Left ventricle myocardium inferior (tissue), 1 donor: ENCODE results near the gene SPINK5. TPM values are rescaled to one million over a fixed set of nuclear protein-coding genes. Genes with fewer than 3 reads are reported as not detected.

Experiments used
- DNase-seq: peaks from one replicate; pipeline ENCODE4 v3.0.0-alpha.2; 2020
- H3K27ac ChIP-seq: fragments of 200-600 bp; replicated peaks from 2 replicates; pipeline ENCODE4 v1.8.0; 2021
- H3K27me3 ChIP-seq: fragments of 200-600 bp; 2 replicates; pipeline ENCODE4 v1.8.0; 2021; ENCODE audit warnings: low read depth
- H3K36me3 ChIP-seq: fragments of 200-600 bp; 2 replicates; pipeline ENCODE4 v1.8.0; 2021
- H3K4me1 ChIP-seq: fragments of 200-600 bp; 2 replicates; pipeline ENCODE4 v1.8.0; 2021
- H3K4me3 ChIP-seq: fragments of 200-600 bp; 2 replicates; pipeline ENCODE4 v1.8.0; 2021; ENCODE audit warnings: mild to moderate bottlenecking, moderate library complexity
- H3K9me3 ChIP-seq: fragments of 200-600 bp; replicated peaks from 2 replicates; pipeline ENCODE4 v1.8.0; 2021
- intact Hi-C: fragments of 100-400 bp; cut with micrococcal nuclease; formaldehyde crosslinking; loops from one replicate; pipeline ENCODE4 v1.11.0; 2022
- total RNA-seq: library from RNA; stranded (reverse); fragmentation: NEBNext Ultra II Directional; extraction: Animal tissue kit (Norgen Biotek cat#: 25700); gene quantifications from one replicate; pipeline ENCODE4 v1.2.1, GENCODE V29; 2021
- TF ChIP-seq, protein P1 (sequence below): fragments of 200-600 bp; IDR thresholded peaks from 2 replicates; pipeline ENCODE4 v1.8.0; 2021; ENCODE audit warnings: antibody characterized with exemption, mild to moderate bottlenecking, borderline replicate concordance
- donor health status: DM: no; HTN: yes; CAD: no; lungs with severe emphysema.

The SPINK5 gene
- total RNA-seq, 1 donor from 2014 or later, result 0.47 TPM

DNA sequence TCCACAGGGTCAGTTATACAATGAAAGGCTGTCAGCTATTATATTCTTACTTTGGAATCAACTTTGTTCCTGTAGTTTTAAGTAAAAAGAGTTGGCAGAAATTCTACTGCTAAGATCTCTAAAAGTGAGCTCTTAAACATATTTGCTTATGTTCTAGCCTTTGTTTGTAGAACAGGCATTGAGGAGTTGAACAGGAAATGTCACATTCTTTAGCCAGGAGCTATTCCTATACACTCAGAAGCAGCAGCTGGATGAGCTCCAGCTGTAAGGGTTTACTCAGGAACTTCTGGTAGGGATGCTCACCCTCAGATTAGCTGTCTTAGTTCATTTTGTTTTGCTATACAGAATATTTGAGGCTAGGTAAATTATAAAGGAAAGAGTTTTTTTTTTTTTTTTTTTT, 82.1 kb downstream of the SPINK5 start:
- Histone ChIP-seq H3K36me3 (no peaks in the 10 kb centered on the region), H3K27me3 (no peaks in the 10 kb centered on the region), H3K4me3 (no peak overlapping the region), H3K27ac (peak overlapping the region; percentile 20), H3K9me3 (no peaks in the 10 kb centered on the region), H3K4me1 (peaks cover 5% of the 10 kb centered on the region)
- intact Hi-C loops, result no loop called here
- TF ChIP-seq, protein P1, sequence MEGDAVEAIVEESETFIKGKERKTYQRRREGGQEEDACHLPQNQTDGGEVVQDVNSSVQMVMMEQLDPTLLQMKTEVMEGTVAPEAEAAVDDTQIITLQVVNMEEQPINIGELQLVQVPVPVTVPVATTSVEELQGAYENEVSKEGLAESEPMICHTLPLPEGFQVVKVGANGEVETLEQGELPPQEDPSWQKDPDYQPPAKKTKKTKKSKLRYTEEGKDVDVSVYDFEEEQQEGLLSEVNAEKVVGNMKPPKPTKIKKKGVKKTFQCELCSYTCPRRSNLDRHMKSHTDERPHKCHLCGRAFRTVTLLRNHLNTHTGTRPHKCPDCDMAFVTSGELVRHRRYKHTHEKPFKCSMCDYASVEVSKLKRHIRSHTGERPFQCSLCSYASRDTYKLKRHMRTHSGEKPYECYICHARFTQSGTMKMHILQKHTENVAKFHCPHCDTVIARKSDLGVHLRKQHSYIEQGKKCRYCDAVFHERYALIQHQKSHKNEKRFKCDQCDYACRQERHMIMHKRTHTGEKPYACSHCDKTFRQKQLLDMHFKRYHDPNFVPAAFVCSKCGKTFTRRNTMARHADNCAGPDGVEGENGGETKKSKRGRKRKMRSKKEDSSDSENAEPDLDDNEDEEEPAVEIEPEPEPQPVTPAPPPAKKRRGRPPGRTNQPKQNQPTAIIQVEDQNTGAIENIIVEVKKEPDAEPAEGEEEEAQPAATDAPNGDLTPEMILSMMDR, result no peak
- no peak for DNase-seq

DNA sequence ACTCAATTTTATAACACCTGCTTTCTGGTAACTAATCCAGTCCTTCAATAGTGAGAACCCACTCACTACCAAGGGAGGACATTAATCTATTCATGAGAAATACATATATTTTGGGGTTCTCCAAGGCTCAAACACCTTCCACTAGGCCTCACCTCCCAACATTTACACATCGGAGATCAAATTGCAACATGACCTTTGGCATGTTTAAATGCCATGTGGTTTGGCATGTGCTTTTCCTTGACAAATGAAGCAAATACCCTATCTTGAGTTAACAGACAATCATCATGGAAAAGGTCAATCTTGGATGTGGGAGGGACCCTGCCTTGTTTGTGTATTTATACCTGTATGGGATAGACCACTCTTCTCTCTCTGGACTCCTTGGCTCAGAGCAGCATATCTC, 82.7 kb downstream of the SPINK5 start:
- TF ChIP-seq, protein P1, result no peak
- no peak for DNase-seq
- Histone ChIP-seq H3K4me1 (peaks cover 5% of the 10 kb centered on the region), H3K4me3 (no peak overlapping the region), H3K27me3 (no peaks in the 10 kb centered on the region), H3K27ac (no peak overlapping the region), H3K36me3 (no peaks in the 10 kb centered on the region), H3K9me3 (no peaks in the 10 kb centered on the region)
- intact Hi-C loops, result no loop called here

DNA sequence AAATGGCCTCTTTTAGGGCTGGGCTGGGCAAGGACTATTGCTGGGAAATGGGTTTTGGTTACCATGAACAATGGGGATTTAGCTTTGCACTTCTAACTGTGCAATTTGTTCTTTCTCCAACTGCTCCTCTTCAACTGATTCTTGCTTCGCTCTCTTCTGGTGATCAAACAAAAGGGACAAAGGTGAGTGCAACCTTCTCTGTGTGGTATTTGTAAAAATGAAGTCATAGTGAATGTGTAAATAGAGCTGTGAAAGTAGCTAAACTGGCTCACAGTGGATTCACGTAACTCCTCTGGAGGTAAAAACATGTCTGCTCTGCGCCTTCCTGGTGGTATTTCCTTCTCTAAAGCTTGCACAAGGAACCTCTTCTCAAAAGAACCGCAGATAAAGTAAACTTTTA, 83.6 kb downstream of the SPINK5 start:
- intact Hi-C loops, result no loop called here
- Histone ChIP-seq H3K9me3 (no peaks in the 10 kb centered on the region), H3K4me3 (no peak overlapping the region), H3K36me3 (no peaks in the 10 kb centered on the region), H3K4me1 (peaks cover 5% of the 10 kb centered on the region), H3K27me3 (no peaks in the 10 kb centered on the region), H3K27ac (no peak overlapping the region)
- TF ChIP-seq, protein P1, result no peak
- DNase-seq, result no peak

DNA sequence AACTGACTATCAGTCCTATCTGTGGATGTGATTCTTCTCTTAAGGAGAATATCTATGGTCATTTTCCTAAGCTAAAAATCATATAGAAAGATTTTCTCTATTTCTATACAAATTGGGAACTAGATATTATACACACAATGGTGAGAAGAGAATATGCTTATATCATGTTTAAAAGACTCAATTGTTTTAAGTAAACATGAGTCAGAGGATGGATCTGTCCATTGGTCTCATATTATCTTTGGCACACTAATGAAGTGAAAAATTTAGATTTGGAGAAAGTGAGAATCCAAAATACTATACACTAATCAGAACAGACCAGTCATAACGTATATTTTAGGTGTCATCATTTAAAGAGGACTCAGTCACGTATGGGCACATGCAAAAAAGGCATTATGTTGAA, 88.1 kb downstream of the SPINK5 start:
- intact Hi-C loops, result no loop called here
- H3K27ac ChIP-seq, result no peak overlapping the region
- H3K36me3 ChIP-seq, result no peaks in the 10 kb centered on the region
- no peak overlapping the region for H3K4me3 ChIP-seq
- TF ChIP-seq, protein P1, result no peak
- DNase-seq, result no peak
- no peaks in the 10 kb centered on the region for H3K27me3 ChIP-seq
- peaks cover 17% of the 10 kb centered on the region for H3K9me3 ChIP-seq
- no peaks in the 10 kb centered on the region for H3K4me1 ChIP-seq

DNA sequence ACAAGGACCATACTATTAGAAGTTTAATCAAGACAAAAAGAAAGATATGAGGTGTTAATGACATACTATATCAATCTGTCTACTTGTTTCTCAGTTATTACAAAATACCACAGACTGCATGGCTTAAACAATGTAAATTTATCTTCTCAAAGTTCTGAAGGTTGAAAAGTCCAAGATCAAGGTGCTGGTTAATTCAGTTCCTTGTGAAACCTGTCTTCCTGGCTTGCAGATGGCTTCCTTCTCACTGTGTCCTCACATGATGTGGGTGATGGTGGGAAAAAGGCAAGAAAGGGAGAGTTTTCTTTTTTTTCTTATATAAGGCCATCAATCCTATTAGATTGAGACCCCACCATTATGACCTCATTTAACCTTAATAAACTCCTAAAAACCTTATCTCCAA, 89.0 kb downstream of the SPINK5 start:
- Histone ChIP-seq H3K4me3 (no peak overlapping the region), H3K36me3 (no peaks in the 10 kb centered on the region), H3K27me3 (no peaks in the 10 kb centered on the region), H3K9me3 (peaks cover 18% of the 10 kb centered on the region), H3K4me1 (no peaks in the 10 kb centered on the region), H3K27ac (no peak overlapping the region)
- DNase-seq, result no peak
- TF ChIP-seq, protein P1, result no peak
- intact Hi-C loops, result no loop called here

DNA sequence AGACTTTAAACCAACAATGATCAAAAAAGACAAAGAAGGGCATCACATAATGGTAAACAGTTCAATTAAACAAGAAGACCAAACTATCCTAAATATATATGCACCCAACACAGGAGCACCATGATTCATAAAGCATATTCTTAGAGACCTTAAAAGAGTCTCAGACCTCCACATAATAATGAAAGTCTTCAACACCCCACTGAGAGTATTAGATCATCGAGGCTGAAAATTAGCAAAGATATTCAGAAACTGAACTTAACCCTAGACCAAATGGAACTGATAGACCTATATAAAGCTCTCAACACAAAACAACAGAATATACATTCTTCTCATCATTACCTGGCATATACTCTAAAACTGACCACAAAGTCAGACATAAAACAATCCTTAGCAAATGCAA, 92.8 kb downstream of the SPINK5 start:
- no peaks in the 10 kb centered on the region for H3K36me3 ChIP-seq
- peaks cover 18% of the 10 kb centered on the region for H3K9me3 ChIP-seq
- H3K27ac ChIP-seq, result no peak overlapping the region
- H3K4me1 ChIP-seq, result no peaks in the 10 kb centered on the region
- TF ChIP-seq, protein P1, result no peak
- intact Hi-C loops, result no loop called here
- DNase-seq, result no peak
- H3K4me3 ChIP-seq, result no peak overlapping the region
- H3K27me3 ChIP-seq, result no peaks in the 10 kb centered on the region
